Transverse colon (tissue), 4 donors: Measurements from ENCODE around the gene SPRY2.

Experiments
- CTCF ChIP-seq, 5 experiments: fragments of 200-600 bp in 3 of 5; fragments of 450-650 bp in 2 of 5; sonication (generic) in 3 of 5; IDR thresholded peaks; 1 replicate in 2 of 5; 2 replicates in 3 of 5; pipeline ENCODE4 v1.5.1; 2016 to 2017; ENCODE audit warnings: antibody characterized with exemption in 5 of 5, inconsistent platforms in 3 of 5, mild to moderate bottlenecking in 2 of 5, moderate library complexity in 1 of 5
- POLR2A ChIP-seq: fragments of 450-650 bp; IDR thresholded peaks from one replicate; pipeline ENCODE4 v1.6.1; 2016; ENCODE audit warnings: antibody characterized with exemption, mild to moderate bottlenecking, moderate library complexity
- POLR2AphosphoS5 ChIP-seq, 3 donors: sonication (generic); formaldehyde crosslinking; IDR thresholded peaks; one replicate each; pipeline ENCODE4 v1.6.1; 2016; ENCODE audit warnings: antibody characterized with exemption in 3 of 3

- TF ChIP-seq CTCF (IDR thresholded peaks at IDR 0.05), result no peak
- TF ChIP-seq POLR2AphosphoS5 (IDR thresholded peaks at IDR 0.05), result no peak
- no peak for TF ChIP-seq POLR2A
These were observed 25.9 kb downstream of the SPRY2 start for GRCh38 chr13:80314711-80315653.
